Cardiac muscle cell (in vitro differentiated cells and primary cell): Measurements from ENCODE around the gene FLNB. TPM values are rescaled to one million over a fixed set of nuclear protein-coding genes. Genes with fewer than 3 reads are reported as not detected.

Experiments used
- DNase-seq, 2 donors: peaks; one replicate each; pipeline versions ENCODE4 v3.0.0 to v3.0.0-alpha.2; 2010 to 2017; ENCODE audit warnings: low read depth in 1 of 2, low spot score in 1 of 2
- H3K27ac ChIP-seq: fragments of 200-600 bp; sonication (generic); 2 replicates; pipeline ENCODE4 v1.5.1; 2016
- H3K27me3 ChIP-seq: fragments of 200-600 bp; sonication (generic); 2 replicates; pipeline ENCODE4 v1.6.0; 2016; ENCODE audit warnings: control low read depth
- H3K36me3 ChIP-seq: fragments of 200-600 bp; sonication (generic); 2 replicates; pipeline ENCODE4 v1.5.1; 2016; ENCODE audit warnings: control low read depth
- H3K4me1 ChIP-seq: fragments of 200-600 bp; sonication (generic); 2 replicates; pipeline ENCODE4 v1.8.1; 2017; ENCODE audit warnings: low read depth, mild to moderate bottlenecking, mixed run types
- H3K4me3 ChIP-seq: fragments of 200-600 bp; sonication (generic); 2 replicates; pipeline ENCODE4 v1.5.1; 2016; ENCODE audit warnings: mild to moderate bottlenecking
- H3K9me3 ChIP-seq: fragments of 200-600 bp; sonication (generic); 2 replicates; pipeline ENCODE4 v1.5.1; 2017; ENCODE audit warnings: low read depth, mild to moderate bottlenecking, control low read depth
- CTCF ChIP-seq: IDR thresholded peaks from 2 replicates; pipeline ENCODE4 v1.5.1; 2012; ENCODE audit warnings: low read depth, mild to moderate bottlenecking, low read length
- polyA plus RNA-seq: library from polyadenylated mRNA; unstranded; fragments of >200 nt; fragmentation: Nextera tagmentation; extraction: Ambion mirVana; gene quantifications from 2 replicates; pipeline ENCODE4 v1.2.1, GENCODE V29; 2016
- total RNA-seq: library from RNA; depleted of rRNA; stranded (reverse); fragments of >200 nt; gene quantifications from 2 replicates; pipeline ENCODE4 v1.2.3, GENCODE V29; 2016

Gene FLNB
- total and polyA plus RNA-seq, 2 experiments from 2014 or later: 12.1 to 28.7 TPM

GRCh38 chr3:58158442-58159153 lies 150.4 kb downstream of the FLNB start:
- Histone ChIP-seq H3K4me1 (no peaks in the 10 kb centered on the region), H3K9me3 (no peaks in the 10 kb centered on the region), H3K4me3 (no peak overlapping the region), H3K27me3 (no peaks in the 10 kb centered on the region), H3K36me3 (peaks cover 4% of the 10 kb centered on the region), H3K27ac (no peak overlapping the region)
- DNase-seq: no peak
- TF ChIP-seq CTCF: no peak

DNA sequence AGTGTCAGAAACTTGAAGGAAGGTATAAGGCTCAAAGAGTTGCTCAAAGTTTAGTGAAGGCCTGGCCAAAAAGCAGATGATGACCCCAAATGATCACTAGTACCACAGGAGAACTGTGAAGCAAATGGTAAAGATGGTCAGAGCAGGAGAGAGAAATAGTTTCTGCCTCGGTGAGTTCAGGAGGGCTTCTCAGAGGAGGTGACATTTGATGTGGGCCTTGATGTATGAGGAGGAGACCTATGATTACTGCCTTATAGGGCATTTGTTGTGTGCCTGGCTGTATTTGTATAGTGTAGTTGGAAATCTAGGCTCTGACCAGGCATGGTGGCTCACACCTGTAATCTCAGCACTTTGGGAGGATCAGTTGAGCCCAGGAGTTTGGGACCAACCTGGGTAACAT lies 152.2 kb downstream of the FLNB start:
- H3K27ac ChIP-seq: no peak overlapping the region
- H3K27me3 ChIP-seq: no peaks in the 10 kb centered on the region
- H3K4me3 ChIP-seq: no peak overlapping the region
- H3K4me1 ChIP-seq: peaks cover 7% of the 10 kb centered on the region
- H3K36me3 ChIP-seq: peaks cover 4% of the 10 kb centered on the region
- no peaks in the 10 kb centered on the region for H3K9me3 ChIP-seq
- no peak for DNase-seq
- no peak for TF ChIP-seq CTCF

- Histone ChIP-seq H3K4me3 (no peak overlapping the region), H3K36me3 (no peaks in the 10 kb centered on the region), H3K27ac (no peak overlapping the region), H3K27me3 (no peaks in the 10 kb centered on the region), H3K9me3 (no peaks in the 10 kb centered on the region), H3K4me1 (peaks cover 11% of the 10 kb centered on the region)
- peak in 1 of 2 donors; percentile 96 for DNase-seq
- no peak for TF ChIP-seq CTCF
Measured at GRCh38 chr3:58161435-58162398, 153.5 kb downstream of the FLNB start.

GRCh38 chr3:58163234-58163633 lies 155.0 kb downstream of the FLNB start:
- H3K27ac ChIP-seq: no peak overlapping the region
- H3K9me3 ChIP-seq: no peaks in the 10 kb centered on the region
- no peak for TF ChIP-seq CTCF
- H3K27me3 ChIP-seq: no peaks in the 10 kb centered on the region
- peaks cover 14% of the 10 kb centered on the region for H3K4me1 ChIP-seq
- no peak overlapping the region for H3K4me3 ChIP-seq
- no peaks in the 10 kb centered on the region for H3K36me3 ChIP-seq
- peak in 1 of 2 donors; percentile 93 for DNase-seq

DNA sequence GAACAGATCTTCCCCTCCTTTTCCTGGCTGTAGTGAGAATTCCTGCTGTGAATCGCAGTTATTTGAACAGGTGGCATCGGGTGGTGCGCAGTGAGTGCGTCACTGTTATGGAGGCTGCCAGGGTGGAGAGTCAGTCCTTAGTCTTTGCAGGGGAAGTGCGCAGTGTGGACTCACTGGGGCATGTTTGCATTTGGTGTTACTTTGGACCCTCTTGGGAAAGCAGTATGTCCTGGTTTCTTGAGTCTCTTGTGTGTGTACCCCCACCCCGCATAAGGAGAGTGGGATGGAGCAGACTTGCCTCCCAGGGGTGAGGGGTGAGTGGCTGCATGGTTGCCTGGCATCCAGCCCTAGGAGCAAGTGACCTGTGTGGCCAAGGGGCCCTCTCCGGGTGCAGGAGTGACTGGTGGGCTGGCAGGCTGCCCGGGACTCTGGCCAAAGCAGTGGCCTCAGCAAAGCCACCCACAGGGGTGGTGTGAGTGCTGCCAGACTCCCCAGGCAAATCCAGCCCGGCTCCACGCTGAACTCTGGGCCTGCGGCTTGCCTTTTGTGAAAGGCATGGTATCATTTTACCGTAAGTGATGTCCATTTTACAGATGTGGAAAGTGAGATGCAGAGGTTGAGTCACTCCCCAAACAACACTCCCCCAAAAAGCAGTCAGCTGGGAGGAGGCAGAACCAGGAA lies 156.1 kb downstream of the FLNB start:
- no peaks in the 10 kb centered on the region for H3K36me3 ChIP-seq
- DNase-seq: peak in 1 of 2 donors; percentile 60

More for the DNA sequence above, 156.1 kb downstream of the FLNB start:
- H3K9me3 ChIP-seq: no peaks in the 10 kb centered on the region
- TF ChIP-seq CTCF: no peak
- H3K4me3 ChIP-seq: no peak overlapping the region
- H3K27me3 ChIP-seq: no peaks in the 10 kb centered on the region
- peaks cover 14% of the 10 kb centered on the region for H3K4me1 ChIP-seq
- peak overlapping the region; percentile 78 for H3K27ac ChIP-seq
